ENCODE data around the gene BEND7. TPM values are rescaled to one million over a fixed set of nuclear protein-coding genes. Genes with fewer than 3 reads are reported as not detected.
A peak's percentile ranks its signal among the peaks of the same experiment; 100 is the strongest.

The BEND7 gene
- total RNA-seq, 2 experiments from 2014 or later, result not detected

- TF ChIP-seq CTCF (IDR thresholded peaks at IDR 0.05), result no peak
- ChIA-PET POLR2A (no interaction called here), CTCF (no interaction called here)
- Mint-ChIP-seq H3K9me3 (peaks cover 2% of the 10 kb centered on the region), H3K4me1 (ENCODE audit: low read depth) (no peaks in the 10 kb centered on the region), H3K36me3 (ENCODE audit: low read depth) (no peaks in the 10 kb centered on the region), H3K27ac (no peak overlapping the region), H3K4me3 (no peak overlapping the region), H3K27me3 (peaks cover 9% of the 10 kb centered on the region)
- ATAC-seq, result no peak
- DNase-seq, result no peak
- intact Hi-C loops (cut with micrococcal nuclease), result no loop called here
Observed at GRCh38 chr10:13462551-13462950, 66.3 kb downstream of the BEND7 start.

GRCh38 chr10:13458687-13459012 is 70.2 kb downstream of the BEND7 start:
- intact Hi-C loops (cut with micrococcal nuclease), result no loop called here
- ChIA-PET CTCF (interaction anchor here (1.6 kb wide), 1 partner anchor 18 kb away, joined by 5 read pairs; no protein-coding TSS in a partner anchor), POLR2A (no interaction called here)
- H3K4me1 Mint-ChIP-seq (ENCODE audit: low read depth), result peaks cover 7% of the 10 kb centered on the region
- no peak for DNase-seq
- no peaks in the 10 kb centered on the region for H3K36me3 Mint-ChIP-seq (ENCODE audit: low read depth)
- H3K4me3 Mint-ChIP-seq, result no peak overlapping the region
- H3K27ac Mint-ChIP-seq, result no peak overlapping the region
- peaks cover 2% of the 10 kb centered on the region for H3K9me3 Mint-ChIP-seq
- no peak for ATAC-seq
- H3K27me3 Mint-ChIP-seq, result peaks cover 20% of the 10 kb centered on the region
- TF ChIP-seq CTCF (IDR thresholded peaks at IDR 0.05), result no peak

- no peaks in the 10 kb centered on the region for H3K36me3 Mint-ChIP-seq (ENCODE audit: low read depth)
- CTCF ChIA-PET, result interaction anchor here (1.6 kb wide), 1 partner anchor 18 kb away, joined by 5 read pairs; no protein-coding TSS in a partner anchor
- no peak for TF ChIP-seq CTCF (IDR thresholded peaks at IDR 0.05)
- intact Hi-C loops (cut with micrococcal nuclease), result no loop called here
- POLR2A ChIA-PET, result no interaction called here
- DNase-seq (no peak), ATAC-seq (no peak)
- H3K27ac Mint-ChIP-seq, result no peak overlapping the region
- H3K27me3 Mint-ChIP-seq, result peaks cover 21% of the 10 kb centered on the region
- H3K4me3 Mint-ChIP-seq, result no peak overlapping the region
- H3K9me3 Mint-ChIP-seq, result peaks cover 2% of the 10 kb centered on the region
- peaks cover 7% of the 10 kb centered on the region for H3K4me1 Mint-ChIP-seq (ENCODE audit: low read depth)
Observed at GRCh38 chr10:13457958-13458686, 70.7 kb downstream of the BEND7 start.

GRCh38 chr10:13453896-13454295 is 74.9 kb downstream of the BEND7 start:
- Mint-ChIP-seq H3K27ac (no peak overlapping the region), H3K4me1 (ENCODE audit: low read depth) (peaks cover 7% of the 10 kb centered on the region), H3K36me3 (ENCODE audit: low read depth) (no peaks in the 10 kb centered on the region), H3K4me3 (no peak overlapping the region), H3K27me3 (peaks cover 24% of the 10 kb centered on the region), H3K9me3 (no peaks in the 10 kb centered on the region)
- POLR2A ChIA-PET, result no interaction called here
- DNase-seq, result peak; percentile 69
- ATAC-seq, result peak; percentile 97
- intact Hi-C loops (cut with micrococcal nuclease), result no loop called here
- CTCF ChIA-PET, result interaction anchor here (0.6 to 1.9 kb wide), 4 partner anchors 12 to 83 kb away, joined by 3 to 11 read pairs (median 4); no protein-coding TSS in a partner anchor
- no peak for TF ChIP-seq CTCF (IDR thresholded peaks at IDR 0.05)

- ChIA-PET CTCF (interaction anchor here (1.3 to 1.6 kb wide), 2 partner anchors 10 to 78 kb away, joined by 4 to 17 read pairs; no protein-coding TSS in a partner anchor), POLR2A (no interaction called here)
- Mint-ChIP-seq H3K4me1 (ENCODE audit: low read depth) (peaks cover 7% of the 10 kb centered on the region), H3K4me3 (no peak overlapping the region), H3K9me3 (no peaks in the 10 kb centered on the region), H3K27me3 (peaks cover 21% of the 10 kb centered on the region), H3K36me3 (ENCODE audit: low read depth) (no peaks in the 10 kb centered on the region), H3K27ac (no peak overlapping the region)
- intact Hi-C loops (cut with micrococcal nuclease), result no loop called here
- ATAC-seq (no peak), DNase-seq (no peak)
- no peak for TF ChIP-seq CTCF (IDR thresholded peaks at IDR 0.05)
Observed at GRCh38 chr10:13450069-13450468, 78.7 kb downstream of the BEND7 start.

Data from activated CD8-positive, alpha-beta T cell treated with anti-CD3 and anti-CD28 coated beads for 36 hours (primary cell).